CMK (cell line): ENCODE results near the gene ASIC2.
"Not testable (repeated sequence)": the region's sequence is repeated elsewhere in the genome, so short reads cannot be mapped to it uniquely, and the experiment has no call there.

Experiments used
- DNase-seq: peaks from one replicate; pipeline ENCODE4 v3.0.0-alpha.2; 2010; ENCODE audit warnings: low read depth

Gene ASIC2

DNA sequence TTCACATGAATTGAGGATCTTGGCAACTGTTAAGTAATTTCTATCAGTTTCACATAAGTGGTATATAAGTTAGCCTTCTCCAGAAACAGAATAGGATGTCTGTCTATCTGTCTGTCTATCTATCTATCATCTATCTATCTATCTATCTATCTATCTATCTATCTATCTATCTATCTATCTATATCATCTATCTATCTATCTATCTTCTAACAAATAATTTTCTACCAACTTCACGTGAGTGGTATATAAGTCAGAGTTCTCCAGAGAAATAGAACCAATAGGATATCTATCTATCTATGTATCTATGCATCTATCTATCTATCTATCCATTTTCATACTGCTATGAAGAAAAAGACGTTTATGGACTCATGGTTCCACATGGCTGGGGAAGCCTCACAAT, 312.9 kb downstream of the ASIC2 start:
- DNase-seq: no peak

DNA sequence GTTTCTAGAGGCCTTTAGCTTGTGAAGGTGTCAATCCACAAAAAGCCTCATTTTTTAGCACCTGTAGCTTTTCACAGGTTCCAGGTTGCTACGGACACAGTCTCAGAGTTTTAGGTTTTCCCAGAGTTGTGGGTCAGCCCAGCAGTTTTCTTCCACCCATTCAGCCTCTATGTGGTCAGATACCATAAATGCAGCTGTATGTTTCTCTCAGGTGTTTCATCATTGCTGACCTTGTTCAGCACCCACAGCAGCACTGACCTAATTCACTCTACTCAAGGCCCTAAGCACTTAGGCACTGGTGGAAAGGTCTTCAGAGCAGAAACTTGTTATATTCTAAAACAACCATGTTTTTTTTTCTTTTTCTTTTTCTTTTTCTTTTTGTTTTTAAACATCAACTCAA, 316.5 kb downstream of the ASIC2 start:
- DNase-seq: no peak

GRCh38 chr17:32976131-32976530, 317.0 kb downstream of the ASIC2 start:
- no peak for DNase-seq

DNA sequence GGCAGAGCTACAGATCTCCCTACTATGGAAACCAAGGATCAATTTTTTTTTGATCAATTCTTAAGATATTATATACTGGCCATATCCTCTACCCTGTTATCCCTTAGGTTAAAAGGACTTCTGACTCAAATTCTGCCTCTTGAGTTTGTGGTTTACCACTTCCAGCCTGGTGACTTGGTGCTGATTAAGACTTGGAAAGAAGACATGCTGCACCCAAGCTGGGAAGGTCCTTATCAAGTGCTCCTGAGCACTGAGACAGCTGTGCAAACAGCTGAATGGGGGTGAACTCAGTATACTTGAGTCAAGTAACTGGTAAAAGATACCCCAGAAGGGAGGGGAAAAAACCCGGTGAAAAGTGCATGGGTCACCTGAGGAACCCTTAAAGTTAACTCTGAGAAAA, 321.9 kb downstream of the ASIC2 start:
- DNase-seq: peak; percentile 72

DNA sequence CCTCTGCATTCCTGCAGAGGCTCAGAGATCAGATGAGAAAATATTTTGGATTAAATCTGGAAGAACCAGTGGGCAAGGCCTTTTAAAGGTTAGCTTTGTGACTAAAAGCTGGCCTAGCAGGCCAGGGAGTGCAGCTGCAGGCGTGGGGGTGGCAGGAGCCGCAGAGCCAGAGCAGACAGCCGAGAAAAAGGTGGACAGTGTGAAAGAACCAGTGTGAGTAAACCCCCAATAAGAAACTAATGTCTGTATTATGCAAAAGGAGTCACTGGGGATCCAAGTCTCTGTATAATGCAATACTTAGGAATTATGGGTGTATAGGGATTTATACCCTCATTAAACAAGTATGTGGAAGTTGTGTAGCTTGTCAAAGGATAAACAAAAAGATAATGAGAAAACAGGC, 322.8 kb downstream of the ASIC2 start:
- no peak for DNase-seq

GRCh38 chr17:32969231-32969630, 323.9 kb downstream of the ASIC2 start:
- not testable (repeated sequence) for DNase-seq

DNA sequence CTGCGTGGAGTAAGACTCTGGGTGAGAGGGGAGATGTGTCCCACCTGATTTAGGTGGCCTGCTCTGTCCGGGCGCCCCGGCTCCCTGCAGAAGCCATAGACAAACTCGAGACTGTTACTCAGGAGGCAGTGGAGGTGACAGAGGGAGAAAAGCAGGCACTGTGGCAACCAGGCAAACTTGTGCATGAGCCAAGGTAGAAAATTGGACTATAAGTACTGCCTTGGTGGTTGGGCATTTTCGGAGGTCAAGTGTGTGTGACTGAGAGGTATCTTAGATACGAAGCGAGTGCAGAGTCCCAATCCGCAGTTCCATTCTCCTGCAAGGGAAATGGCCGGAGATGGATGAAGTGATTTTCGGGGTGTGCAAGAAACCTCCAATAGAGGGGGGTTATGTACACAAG, 328.6 kb downstream of the ASIC2 start:
- no peak for DNase-seq
